Subcutaneous adipose tissue (tissue), 4 donors: ENCODE data around the gene ETS2. TPM values are rescaled to one million over a fixed set of nuclear protein-coding genes. Genes with fewer than 3 reads are reported as not detected.

Experiments used
- CTCF ChIP-seq: fragments of 450-650 bp; IDR thresholded peaks from one replicate; pipeline ENCODE4 v1.5.1; 2016; ENCODE audit warnings: low read depth, mild to moderate bottlenecking, control low read depth, antibody characterized with exemption, moderate library complexity
- total RNA-seq, 4 donors: library from RNA; depleted of rRNA; stranded (reverse); fragments of >200 nt; gene quantifications; one replicate each; pipeline ENCODE4 v1.1.0, GENCODE V29; 2016

Gene ETS2
- total RNA-seq, 4 donors from 2014 or later, result 53.5 to 68.7 (median 56.0) TPM

- TF ChIP-seq CTCF, result no peak
These were observed 46.5 kb downstream of the ETS2 start for GRCh38 chr21:38852278-38852677.

- TF ChIP-seq CTCF, result no peak
These were observed 47.0 kb downstream of the ETS2 start for GRCh38 chr21:38852708-38853107.

- TF ChIP-seq CTCF, result no peak
These were observed 47.7 kb downstream of the ETS2 start for GRCh38 chr21:38853421-38853919.

GRCh38 chr21:38857152-38857825 is 51.6 kb downstream of the ETS2 start:
- TF ChIP-seq CTCF, result no peak

- TF ChIP-seq CTCF, result no peak
These were observed 52.5 kb downstream of the ETS2 start for GRCh38 chr21:38858026-38858811.

GRCh38 chr21:38858812-38859205 is 53.1 kb downstream of the ETS2 start:
- no peak for TF ChIP-seq CTCF

- TF ChIP-seq CTCF, result no peak
These were observed 54.1 kb downstream of the ETS2 start for GRCh38 chr21:38859852-38860251.
